Dendritic cell treated with granulocyte-macrophage colony-stimulating factor and Interleukin-4, amounts not matched to agents 40 ng/mL and 50 ng/mL, for 4 days (primary cell): ENCODE results near the gene FOXP3.
A peak's percentile ranks its signal among the peaks of the same experiment; 100 is the strongest.

Experiments used
- H3K27ac Mint-ChIP-seq: one replicate; pipeline ENCODE4 v1.8.0; 2022; ENCODE audit warnings: mild to moderate bottlenecking, mixed read lengths
- H3K27me3 Mint-ChIP-seq: one replicate; pipeline ENCODE4 v1.8.0; 2022; ENCODE audit warnings: mild to moderate bottlenecking, mixed read lengths
- H3K36me3 Mint-ChIP-seq: one replicate; pipeline ENCODE4 v1.8.0; 2022; ENCODE audit warnings: low read depth, mixed read lengths
- H3K4me1 Mint-ChIP-seq: one replicate; pipeline ENCODE4 v1.8.0; 2022; ENCODE audit warnings: low read depth, mixed read lengths
- H3K4me3 Mint-ChIP-seq: one replicate; pipeline ENCODE4 v1.8.0; 2022; ENCODE audit warnings: mild to moderate bottlenecking, moderate library complexity, mixed read lengths
- H3K9me3 Mint-ChIP-seq: one replicate; pipeline ENCODE4 v1.8.0; 2022; ENCODE audit warnings: mixed read lengths
- intact Hi-C: fragments of 100-400 bp; cut with micrococcal nuclease; formaldehyde crosslinking; loops from one replicate; pipeline ENCODE4 v1.15.0; 2022

FOXP3 gene

DNA sequence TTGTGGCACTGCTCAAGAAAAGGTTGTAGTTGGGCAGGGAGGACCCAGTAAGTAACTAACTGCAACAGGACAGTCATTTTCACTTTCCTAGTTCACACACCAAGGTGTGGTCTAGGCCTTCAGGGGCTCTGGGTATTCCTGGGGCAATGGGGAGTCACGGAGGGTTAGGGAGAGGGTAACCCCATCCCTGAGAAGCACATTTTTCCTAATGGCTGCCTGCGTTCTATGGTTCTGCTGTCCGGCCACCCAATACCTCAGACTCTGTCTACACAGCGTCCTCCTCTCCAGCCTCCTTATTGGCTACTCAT, 4.1 kb upstream of the FOXP3 start:
- Mint-ChIP-seq H3K36me3 (peaks cover 21% of the 10 kb centered on the region), H3K4me1 (peaks cover 40% of the 10 kb centered on the region), H3K4me3 (peak overlapping the region; percentile 83), H3K27ac (peak overlapping the region; percentile 99), H3K9me3 (no peaks in the 10 kb centered on the region), H3K27me3 (no peaks in the 10 kb centered on the region)
- intact Hi-C loops, result loop anchor here (2.0 kb wide), 3 partner anchors 38 to 78 kb away; partner anchors contain the start of gene SYP

DNA sequence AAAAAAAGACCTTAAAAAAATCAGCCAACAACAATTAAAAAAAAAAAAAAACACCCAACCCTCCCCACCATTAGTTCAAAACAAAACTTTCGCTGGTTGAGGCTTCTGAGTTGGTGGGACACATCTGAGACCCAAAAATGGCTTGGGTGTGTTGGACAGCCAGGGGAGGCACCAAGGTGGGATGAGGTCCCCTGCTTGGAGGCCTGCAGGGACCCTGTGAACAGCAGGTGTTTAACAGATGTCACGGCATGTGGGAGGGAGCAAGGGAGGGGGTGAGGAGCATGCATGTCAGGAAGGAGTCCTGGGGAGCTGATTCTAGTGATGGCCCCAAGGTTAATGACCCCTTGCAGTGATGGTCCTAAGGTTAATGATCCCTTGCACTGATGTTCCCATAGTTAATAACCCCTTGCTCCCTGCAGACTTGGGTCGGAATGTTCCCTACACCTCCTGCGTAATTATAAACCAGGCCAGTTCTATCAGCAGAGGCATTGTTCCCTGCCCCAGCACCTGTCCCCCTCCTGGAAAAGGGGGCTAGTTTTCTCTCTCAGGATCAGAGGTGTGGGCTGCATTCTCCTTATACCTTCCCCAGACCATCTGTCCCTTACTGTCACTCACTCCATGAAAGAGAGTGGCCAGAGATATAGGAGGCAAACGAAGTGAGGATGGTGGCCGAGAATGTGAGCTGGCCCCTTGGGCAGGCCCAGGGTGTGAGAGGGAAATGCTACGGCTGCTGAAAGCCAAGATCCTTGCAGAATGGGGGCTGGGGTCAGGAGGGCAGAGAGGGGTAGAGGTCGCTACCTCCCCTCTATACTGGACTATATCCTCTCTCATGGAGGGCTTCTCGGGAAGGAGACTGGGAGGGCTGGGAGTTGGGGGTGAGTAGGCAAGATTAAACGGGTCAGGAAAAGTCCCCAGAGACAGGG, 2.3 kb upstream of the FOXP3 start:
- H3K4me1 Mint-ChIP-seq, result peaks cover 24% of the 10 kb centered on the region
- no peaks in the 10 kb centered on the region for H3K9me3 Mint-ChIP-seq
- H3K36me3 Mint-ChIP-seq, result peaks cover 12% of the 10 kb centered on the region
- intact Hi-C loops, result no loop called here
- peak overlapping the region; percentile 3 for H3K27ac Mint-ChIP-seq
- peaks cover 2% of the 10 kb centered on the region for H3K27me3 Mint-ChIP-seq
- no peak overlapping the region for H3K4me3 Mint-ChIP-seq

DNA sequence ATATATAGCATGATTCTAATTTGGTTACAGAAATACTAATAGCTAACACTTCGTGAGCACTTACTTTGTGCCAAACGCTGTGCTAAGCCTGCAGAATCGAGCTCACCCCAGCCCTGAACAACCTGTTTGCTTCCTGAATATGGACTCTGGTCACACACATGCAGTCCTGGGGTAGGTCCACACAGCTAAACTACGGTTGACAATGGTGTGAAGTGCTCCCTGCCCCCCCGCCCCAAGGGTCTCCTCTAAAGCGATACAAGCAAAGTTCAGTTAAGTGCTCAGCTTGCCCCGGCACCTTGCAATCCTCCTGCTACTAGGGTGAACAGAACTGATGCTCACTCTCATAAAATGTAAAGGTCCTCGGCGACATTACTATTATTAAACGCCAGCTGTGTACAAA, 879 bp downstream of the FOXP3 start:
- H3K4me1 Mint-ChIP-seq, result peaks cover 7% of the 10 kb centered on the region
- peaks cover 2% of the 10 kb centered on the region for H3K27me3 Mint-ChIP-seq
- no peaks in the 10 kb centered on the region for H3K9me3 Mint-ChIP-seq
- no peak overlapping the region for H3K4me3 Mint-ChIP-seq
- H3K27ac Mint-ChIP-seq, result no peak overlapping the region
- intact Hi-C loops, result no loop called here
- peaks cover 1% of the 10 kb centered on the region for H3K36me3 Mint-ChIP-seq

DNA sequence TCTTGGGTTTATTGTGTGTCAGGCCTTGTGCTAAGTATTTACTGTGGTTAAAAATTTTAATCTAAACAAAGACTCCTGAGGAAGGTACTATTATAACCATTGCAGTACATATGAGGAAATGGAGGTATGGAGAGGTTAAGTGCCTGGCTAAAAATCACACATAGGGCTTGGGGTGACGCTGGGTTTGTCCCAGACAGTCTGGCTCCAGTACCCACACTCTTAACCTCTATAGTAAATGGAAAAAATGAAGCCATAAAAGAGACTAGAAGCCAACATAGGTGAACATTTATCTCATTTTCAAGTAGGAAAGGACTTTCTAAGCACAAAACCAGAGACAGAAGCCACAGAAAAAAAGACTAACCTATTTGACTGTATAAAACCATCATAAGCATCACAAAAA, 1.9 kb downstream of the FOXP3 start:
- no peaks in the 10 kb centered on the region for H3K4me1 Mint-ChIP-seq
- no peaks in the 10 kb centered on the region for H3K36me3 Mint-ChIP-seq
- H3K9me3 Mint-ChIP-seq, result no peaks in the 10 kb centered on the region
- no peak overlapping the region for H3K27ac Mint-ChIP-seq
- H3K4me3 Mint-ChIP-seq, result no peak overlapping the region
- H3K27me3 Mint-ChIP-seq, result peaks cover 2% of the 10 kb centered on the region
- intact Hi-C loops, result no loop called here

DNA sequence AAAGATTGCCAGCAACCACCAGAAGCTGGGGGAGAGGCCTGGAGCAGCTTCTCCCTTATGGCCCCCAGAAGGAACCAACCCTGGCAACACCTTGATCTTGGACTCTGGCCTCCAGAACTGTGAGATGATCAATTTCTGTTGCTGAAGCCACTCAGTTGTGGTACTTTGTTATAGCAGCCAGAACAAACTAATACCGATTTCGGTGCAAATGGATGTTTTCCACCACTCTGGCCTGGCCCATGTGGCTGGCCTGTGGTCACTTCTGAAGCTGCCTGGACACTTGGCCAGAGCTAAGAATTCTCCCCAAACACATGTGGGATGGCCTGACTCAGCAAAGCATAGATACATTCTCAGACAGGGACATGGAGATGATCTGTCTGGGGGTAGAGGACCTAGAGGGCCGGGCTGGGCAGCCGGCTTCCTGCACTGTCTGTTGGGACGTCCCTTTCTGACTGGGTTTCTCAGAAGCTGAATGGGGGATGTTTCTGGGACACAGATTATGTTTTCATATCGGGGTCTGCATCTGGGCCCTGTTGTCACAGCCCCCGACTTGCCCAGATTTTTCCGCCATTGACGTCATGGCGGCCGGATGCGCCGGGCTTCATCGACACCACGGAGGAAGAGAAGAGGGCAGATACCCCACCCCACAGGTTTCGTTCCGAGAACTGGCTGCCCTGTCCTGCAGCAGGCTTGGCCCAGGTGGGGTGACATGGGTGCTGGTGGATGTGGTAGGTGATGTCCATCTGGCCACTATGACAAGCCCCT, 4.1 kb downstream of the FOXP3 start:
- no peaks in the 10 kb centered on the region for H3K36me3 Mint-ChIP-seq
- H3K4me1 Mint-ChIP-seq, result no peaks in the 10 kb centered on the region

DNA sequence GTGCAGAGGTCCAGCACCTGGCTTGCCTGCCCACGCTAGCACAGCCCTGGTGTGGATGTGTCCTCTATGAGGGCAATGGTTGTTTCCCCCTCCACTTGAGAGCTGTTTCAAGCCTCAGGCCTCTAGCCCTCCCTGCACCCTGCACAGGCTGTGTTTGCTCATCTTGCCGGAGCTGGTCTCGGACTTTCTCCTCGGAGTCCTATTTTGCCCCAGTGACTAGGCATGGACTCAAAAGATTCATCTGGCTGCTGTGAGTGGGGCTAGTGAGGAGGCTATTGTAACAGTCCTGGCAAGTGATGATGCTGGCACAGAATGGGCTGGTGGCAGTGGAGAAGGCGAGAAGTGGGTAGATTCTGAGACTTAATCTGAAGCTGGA, 5.8 kb downstream of the FOXP3 start:
- peaks cover 2% of the 10 kb centered on the region for H3K27me3 Mint-ChIP-seq
- no peak overlapping the region for H3K27ac Mint-ChIP-seq
- H3K4me1 Mint-ChIP-seq, result peaks cover 3% of the 10 kb centered on the region
- intact Hi-C loops, result no loop called here
- H3K9me3 Mint-ChIP-seq, result no peaks in the 10 kb centered on the region
- no peaks in the 10 kb centered on the region for H3K36me3 Mint-ChIP-seq
- no peak overlapping the region for H3K4me3 Mint-ChIP-seq

More for the DNA sequence above, 4.1 kb downstream of the FOXP3 start:
- H3K27ac Mint-ChIP-seq, result no peak overlapping the region
- no peak overlapping the region for H3K4me3 Mint-ChIP-seq
- no peaks in the 10 kb centered on the region for H3K9me3 Mint-ChIP-seq
- intact Hi-C loops, result no loop called here
- H3K27me3 Mint-ChIP-seq, result peaks cover 2% of the 10 kb centered on the region

DNA sequence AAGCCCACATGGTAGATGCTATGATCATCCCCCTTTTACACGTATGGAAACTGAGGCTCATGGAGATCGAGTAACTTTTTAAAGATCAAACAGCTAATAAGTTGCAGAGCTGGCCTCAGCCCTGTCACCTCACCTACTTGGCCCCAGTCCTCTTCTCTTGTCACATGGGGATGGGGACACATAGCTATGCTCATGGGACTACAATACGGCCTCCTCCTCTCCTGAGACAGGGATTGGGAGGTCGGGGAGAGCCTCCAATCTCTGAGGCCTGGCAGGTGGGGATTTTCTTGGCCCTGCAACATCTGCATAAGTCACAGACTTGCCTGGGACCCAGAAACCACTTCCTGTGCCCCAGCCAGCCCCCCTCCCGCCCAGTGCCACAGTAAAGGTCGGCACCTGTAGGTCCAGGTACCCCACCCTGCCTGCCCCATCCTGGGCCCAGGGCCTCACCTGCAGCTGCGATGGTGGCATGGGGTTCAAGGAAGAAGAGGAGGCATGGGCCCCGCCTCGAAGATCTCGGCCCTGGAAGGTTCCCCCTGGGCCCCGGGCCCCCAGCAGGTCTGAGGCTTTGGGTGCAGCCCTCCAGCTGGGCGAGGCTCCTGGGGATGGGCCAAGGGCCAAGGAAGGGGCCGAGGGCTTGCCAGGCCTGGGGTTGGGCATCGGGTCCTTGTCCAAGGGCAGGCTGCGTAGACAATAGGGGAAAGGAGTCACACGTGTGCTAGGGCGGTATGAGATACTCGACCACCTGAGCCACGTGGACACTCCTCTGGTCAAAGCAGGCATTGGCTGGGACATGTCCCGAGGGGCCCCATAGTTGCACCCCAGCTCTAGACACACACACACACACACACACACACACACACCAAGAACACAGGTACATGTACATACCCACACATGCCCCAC, 6.4 kb downstream of the FOXP3 start:
- no peaks in the 10 kb centered on the region for H3K9me3 Mint-ChIP-seq
- peaks cover 9% of the 10 kb centered on the region for H3K4me1 Mint-ChIP-seq
- intact Hi-C loops, result no loop called here
- no peak overlapping the region for H3K27ac Mint-ChIP-seq
- no peak overlapping the region for H3K4me3 Mint-ChIP-seq
- no peaks in the 10 kb centered on the region for H3K36me3 Mint-ChIP-seq
- H3K27me3 Mint-ChIP-seq, result peaks cover 2% of the 10 kb centered on the region

DNA sequence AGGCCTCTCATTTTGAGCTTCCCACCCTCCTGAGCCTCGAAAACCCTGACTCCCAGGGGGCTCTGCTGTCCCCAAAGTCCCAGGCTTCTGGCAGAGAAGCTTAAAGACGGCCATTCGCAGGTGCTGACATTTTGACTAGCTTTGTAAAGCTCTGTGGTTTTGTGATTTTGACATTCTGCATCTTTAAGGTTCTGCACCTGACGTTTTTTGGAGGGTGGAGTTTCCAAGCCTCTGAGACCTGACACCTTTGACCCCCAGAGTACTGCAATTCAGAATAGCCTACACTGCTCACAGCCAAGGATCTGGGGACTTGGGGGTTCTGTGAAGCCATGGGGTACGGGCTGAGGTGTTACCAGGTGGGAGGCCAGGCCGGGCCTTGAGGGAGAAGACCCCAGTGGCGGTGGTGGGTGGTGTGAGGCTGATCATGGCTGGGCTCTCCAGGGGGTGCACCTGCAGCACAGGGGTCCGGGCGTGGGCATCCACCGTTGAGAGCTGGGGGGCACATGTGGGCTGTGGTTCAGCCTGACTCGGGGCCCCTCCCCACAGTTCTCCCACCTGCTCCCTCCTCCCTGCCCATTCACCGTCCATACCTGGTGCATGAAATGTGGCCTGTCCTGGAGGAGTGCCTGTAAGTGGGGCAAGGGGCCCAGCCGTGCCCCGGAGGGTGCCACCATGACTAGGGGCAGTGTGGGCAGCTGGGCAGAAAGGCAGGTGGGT, 7.3 kb downstream of the FOXP3 start:
- no peaks in the 10 kb centered on the region for H3K9me3 Mint-ChIP-seq
- no peak overlapping the region for H3K4me3 Mint-ChIP-seq
- no peaks in the 10 kb centered on the region for H3K27me3 Mint-ChIP-seq
- intact Hi-C loops, result no loop called here
- H3K27ac Mint-ChIP-seq, result no peak overlapping the region
- peaks cover 8% of the 10 kb centered on the region for H3K36me3 Mint-ChIP-seq
- H3K4me1 Mint-ChIP-seq, result peaks cover 18% of the 10 kb centered on the region

DNA sequence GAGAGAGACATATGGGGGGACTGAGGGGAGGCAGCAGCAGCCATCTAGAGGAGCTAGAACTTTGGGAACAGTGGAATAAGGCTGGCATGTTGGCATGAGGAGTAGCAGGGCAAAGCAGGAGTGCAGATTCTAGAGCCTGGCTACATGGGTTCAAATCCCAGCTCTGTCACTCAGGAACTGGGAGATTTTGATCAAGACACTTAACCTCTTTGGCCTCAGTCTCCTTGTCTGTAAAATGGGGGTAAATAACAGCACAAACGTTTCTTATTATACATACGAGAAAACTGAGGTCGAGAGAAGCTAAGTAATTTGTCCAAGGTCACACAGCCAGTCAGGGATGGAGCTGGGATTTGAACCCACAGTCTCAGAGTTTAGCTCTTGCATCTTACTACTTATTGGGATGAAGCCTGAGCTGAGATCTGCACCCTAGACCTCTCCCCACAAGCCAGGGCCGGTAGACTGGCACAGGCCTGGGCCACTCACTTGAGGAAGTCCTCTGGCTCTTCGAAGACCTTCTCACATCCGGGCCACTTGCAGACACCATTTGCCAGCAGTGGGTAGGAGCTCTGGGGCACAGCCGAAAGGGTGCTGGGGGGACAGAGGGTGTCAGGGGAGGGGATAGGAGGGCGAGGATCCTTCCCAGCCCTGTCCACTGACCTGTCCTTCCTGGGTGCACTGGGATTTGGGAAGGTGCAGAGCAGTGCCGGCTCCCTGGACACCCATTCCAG, 8.1 kb downstream of the FOXP3 start:
- intact Hi-C loops, result no loop called here
- Mint-ChIP-seq H3K36me3 (peaks cover 16% of the 10 kb centered on the region), H3K9me3 (no peaks in the 10 kb centered on the region), H3K4me1 (peaks cover 26% of the 10 kb centered on the region), H3K4me3 (no peak overlapping the region), H3K27me3 (no peaks in the 10 kb centered on the region), H3K27ac (no peak overlapping the region)

DNA sequence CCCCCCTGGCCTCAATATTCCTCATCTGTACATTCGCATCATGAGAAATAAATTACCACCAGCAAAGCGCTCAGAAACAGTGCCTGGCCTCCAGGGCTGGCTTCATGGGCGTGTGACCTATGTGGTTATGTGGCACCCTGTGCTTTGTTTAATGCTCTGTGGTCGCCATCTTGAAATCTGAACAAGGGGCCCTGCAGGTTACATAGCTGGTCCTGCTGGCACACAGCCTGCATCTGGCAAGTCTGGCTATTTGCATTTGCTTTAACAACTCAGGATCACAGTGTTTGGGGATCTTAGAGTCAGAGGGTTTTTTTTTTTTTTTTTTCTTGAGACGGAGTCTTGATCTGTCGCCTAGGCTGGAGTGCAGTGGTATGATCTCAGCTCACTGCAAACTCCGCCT, 9.9 kb downstream of the FOXP3 start:
- Mint-ChIP-seq H3K9me3 (no peaks in the 10 kb centered on the region), H3K27me3 (no peaks in the 10 kb centered on the region), H3K4me1 (peaks cover 28% of the 10 kb centered on the region), H3K27ac (no peak overlapping the region), H3K36me3 (peaks cover 34% of the 10 kb centered on the region), H3K4me3 (no peak overlapping the region)
- intact Hi-C loops, result no loop called here

DNA sequence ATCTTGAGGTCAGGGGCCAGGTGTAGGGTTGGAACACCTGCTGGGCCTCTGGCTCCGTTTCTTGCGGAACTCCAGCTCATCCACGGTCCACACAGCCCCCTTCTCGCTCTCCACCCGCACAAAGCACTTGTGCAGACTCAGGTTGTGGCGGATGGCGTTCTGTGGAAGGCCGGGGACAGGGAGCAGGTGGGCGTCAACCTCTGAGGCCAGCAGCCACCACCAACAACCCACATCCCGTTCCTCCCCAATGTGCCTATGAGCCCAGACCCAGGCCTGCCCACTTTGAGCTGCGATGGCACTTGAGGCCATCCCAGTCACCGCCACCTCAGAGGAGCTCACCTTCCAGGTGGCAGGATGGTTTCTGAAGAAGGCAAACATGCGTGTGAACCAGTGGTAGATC, 13.2 kb downstream of the FOXP3 start:
- Mint-ChIP-seq H3K27ac (no peak overlapping the region), H3K36me3 (peaks cover 68% of the 10 kb centered on the region), H3K27me3 (no peaks in the 10 kb centered on the region), H3K9me3 (no peaks in the 10 kb centered on the region), H3K4me3 (no peak overlapping the region), H3K4me1 (peaks cover 28% of the 10 kb centered on the region)
- intact Hi-C loops, result no loop called here

DNA sequence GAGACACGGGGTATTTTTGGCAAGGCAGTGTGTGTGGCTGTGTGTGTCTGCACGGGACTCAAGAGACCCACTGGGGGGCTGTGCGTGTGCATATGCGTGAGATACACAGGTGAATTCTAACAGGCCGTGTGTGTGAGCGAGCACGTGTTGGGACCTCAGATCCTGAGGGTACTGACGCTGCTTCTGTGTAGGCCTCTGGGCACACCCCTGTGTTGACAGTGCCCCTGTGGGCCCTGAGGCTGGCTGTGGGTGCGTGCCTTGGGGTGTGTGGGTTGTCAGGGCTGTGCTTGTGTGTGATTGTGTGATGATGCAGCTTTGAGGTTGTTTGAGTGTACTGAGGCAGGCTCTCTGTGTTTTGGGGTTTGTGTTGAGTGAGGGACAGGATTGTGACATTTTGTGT, 13.9 kb downstream of the FOXP3 start:
- no peaks in the 10 kb centered on the region for H3K27me3 Mint-ChIP-seq
- H3K27ac Mint-ChIP-seq, result no peak overlapping the region
- H3K36me3 Mint-ChIP-seq, result peaks cover 75% of the 10 kb centered on the region
- no peaks in the 10 kb centered on the region for H3K9me3 Mint-ChIP-seq
- no peak overlapping the region for H3K4me3 Mint-ChIP-seq
- intact Hi-C loops, result no loop called here
- peaks cover 28% of the 10 kb centered on the region for H3K4me1 Mint-ChIP-seq

DNA sequence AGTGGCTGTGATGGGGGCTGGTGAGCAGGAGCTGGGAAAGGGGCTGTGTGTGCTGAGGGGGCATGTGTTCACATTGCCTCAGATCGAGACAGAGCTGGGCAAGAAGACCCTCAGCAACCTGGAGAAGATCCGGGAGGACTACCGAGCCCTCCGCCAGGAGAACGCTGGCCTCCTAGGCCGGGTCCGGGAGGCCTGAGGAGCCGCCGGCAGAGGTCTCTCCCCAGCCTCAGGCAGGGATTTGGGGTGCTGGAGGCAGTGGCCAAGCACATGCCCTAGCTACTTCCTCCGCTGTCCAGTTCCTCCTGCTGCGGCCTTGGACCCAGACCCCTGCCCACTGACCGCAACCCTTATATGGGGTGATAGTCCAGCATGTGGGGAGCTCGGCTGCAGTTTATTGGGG, 14.4 kb downstream of the FOXP3 start:
- intact Hi-C loops, result no loop called here
- Mint-ChIP-seq H3K27ac (no peak overlapping the region), H3K4me1 (peaks cover 28% of the 10 kb centered on the region), H3K27me3 (no peaks in the 10 kb centered on the region), H3K36me3 (peaks cover 80% of the 10 kb centered on the region), H3K9me3 (no peaks in the 10 kb centered on the region), H3K4me3 (no peak overlapping the region)
